ENCODE data around the gene CHCHD10.
A peak's percentile ranks its signal among the peaks of the same experiment; 100 is the strongest.
"Not testable (repeated sequence)": the region's sequence is repeated elsewhere in the genome, so short reads cannot be mapped to it uniquely, and the experiment has no call there.

The CHCHD10 gene

DNA sequence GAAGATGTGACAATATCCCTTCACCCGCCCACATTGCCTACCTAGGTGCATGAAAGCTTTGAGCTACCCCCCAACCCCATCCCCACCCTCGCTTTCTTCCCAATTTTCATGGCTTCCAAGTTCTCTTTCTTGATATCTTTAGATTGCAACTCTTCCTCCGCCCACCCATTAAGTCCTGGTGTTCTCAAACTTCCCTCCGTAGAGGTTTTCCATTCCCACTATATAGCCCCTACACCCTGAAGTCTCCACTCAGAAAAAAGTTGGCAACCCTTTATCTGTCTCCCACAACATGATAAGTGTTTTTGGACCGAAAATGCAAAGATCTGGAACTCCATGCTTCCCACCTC is 17.4 kb downstream of the CHCHD10 start:
- no peak for DNase-seq (ENCODE audit: low spot score)

DNA sequence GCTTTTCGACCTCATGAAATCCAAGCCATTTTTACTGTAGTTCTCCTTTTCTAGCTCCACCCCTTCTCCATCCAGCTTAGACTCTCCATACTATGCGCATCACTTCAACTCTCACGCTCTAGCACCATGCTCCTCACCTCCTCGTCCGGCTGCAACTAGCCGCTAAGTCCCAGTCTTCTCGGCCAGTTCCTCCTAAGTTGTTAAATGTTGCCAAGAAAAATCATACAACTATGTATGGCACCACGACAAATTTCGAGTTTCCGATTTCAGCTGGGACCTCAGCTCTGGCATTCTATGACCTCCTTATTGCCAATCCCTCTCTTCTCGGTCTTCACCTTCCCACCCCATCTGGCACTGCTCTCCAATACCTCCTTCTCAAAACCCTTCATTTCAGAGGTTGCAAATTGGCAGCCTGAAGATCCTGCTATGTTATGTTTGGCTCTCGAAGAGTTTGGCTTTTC is 17.9 kb downstream of the CHCHD10 start:
- no peak for DNase-seq (ENCODE audit: low spot score)

DNA sequence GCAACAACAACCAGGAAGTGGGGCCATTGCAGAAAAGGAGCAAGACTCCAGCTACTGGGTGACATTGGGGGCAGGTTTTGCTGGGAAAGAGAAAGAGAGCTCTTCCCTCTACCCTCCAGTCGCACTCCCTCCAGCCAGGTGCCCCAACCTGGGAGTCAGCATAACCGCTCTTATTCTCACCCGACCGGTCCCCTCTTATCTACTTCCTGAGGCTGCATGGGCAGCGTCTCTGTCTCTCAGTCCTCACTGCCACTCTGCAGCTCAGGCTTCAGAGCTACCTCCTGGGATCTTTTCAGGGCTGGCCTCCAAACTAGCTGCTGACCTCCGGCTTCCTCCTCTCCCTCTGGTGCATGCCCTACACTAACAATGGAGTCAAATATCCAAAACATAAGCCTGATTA is 22.0 kb downstream of the CHCHD10 start:
- DNase-seq (ENCODE audit: low spot score) = no peak

- no peak for DNase-seq (ENCODE audit: low spot score)
Observed at GRCh38 chr22:23744485-23744884, 23.3 kb downstream of the CHCHD10 start.

DNA sequence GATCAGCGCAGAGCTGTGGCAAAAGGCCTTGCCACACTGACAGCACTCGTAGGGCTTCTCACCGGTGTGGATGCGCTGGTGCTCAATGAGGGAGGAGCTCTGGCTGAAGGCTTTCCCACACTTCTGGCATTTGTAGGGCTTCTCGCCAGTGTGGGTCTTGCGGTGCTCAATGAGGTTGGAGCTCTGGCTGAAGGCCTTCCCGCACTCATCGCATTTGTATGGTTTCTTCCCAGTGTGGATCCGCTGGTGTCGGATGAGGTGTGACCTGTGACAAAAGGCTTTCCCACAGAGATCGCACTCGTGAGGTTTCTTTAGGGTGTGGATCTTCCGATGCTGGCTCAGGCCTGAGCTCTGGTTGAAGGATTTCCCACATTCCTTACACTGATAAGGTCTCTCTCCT is 23.8 kb downstream of the CHCHD10 start:
- DNase-seq (ENCODE audit: low spot score) = no peak

DNA sequence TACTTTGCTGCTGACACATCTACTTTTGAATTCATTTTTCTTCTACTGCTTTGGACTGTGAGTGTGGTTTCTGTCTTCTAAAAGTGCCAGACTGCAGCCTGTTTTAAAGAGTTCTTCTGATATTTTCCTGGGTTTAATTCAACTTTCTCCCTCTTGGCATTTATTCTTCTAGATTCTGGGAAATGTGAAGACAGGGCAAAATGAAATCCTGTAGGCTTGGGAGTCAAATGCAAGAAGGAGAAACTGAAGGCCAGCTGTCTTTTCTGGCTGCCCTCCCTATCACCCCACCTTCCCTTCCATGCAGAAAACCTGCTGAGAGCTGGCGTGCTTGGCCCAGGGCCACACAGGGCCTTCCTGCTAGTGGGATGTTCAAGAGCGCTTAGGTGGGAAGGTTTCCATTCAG is 24.5 kb downstream of the CHCHD10 start:
- no peak for DNase-seq (ENCODE audit: low spot score)

- no peak for DNase-seq (ENCODE audit: low spot score)
Observed at GRCh38 chr22:23742505-23743264, 25.1 kb downstream of the CHCHD10 start.

- no peak for DNase-seq (ENCODE audit: low spot score)
Observed at GRCh38 chr22:23737696-23738095, 30.1 kb downstream of the CHCHD10 start.

DNA sequence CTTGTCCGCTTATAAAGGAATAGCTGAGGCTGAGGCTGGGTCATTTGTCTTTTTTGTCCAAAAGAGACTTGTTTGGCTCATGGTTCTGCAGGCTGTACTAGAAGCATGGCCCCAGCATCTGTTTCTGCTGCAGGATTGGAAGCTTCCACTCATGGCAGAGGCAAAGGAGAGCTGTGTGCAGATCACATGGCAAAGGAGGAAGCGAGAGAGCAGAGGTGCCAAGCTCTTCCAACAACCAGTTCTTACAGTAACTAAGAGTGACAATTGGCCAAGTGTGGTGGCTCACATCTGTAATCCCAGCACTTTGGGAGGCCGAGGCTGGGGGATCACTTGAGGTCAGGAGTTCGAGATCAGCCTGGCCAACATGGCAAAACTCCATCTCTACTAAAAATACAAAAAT is 39.7 kb downstream of the CHCHD10 start:
- not testable (repeated sequence) for DNase-seq (ENCODE audit: low spot score)

- no peak for DNase-seq (ENCODE audit: low spot score)
Observed at GRCh38 chr22:23722724-23723123, 45.0 kb downstream of the CHCHD10 start.

DNA sequence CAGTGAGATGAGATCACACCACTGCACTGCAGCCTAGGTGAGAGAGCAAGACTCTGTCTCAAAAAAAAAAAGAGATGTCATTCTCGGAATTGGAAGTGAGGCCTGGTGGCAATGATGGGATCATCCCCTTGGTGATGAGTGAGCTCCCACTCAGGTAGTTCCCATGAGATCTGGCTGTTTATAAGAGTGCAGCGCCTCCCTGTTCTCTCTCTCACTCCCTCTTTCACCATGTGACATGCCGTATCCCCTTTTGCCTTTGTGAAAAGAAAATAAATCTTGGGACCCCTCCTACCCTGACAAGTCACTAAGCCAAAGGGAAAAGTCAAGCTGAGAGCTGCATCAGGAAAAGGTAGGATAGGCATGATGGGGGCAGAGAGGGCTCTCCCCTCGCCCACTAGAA is 45.6 kb downstream of the CHCHD10 start:
- DNase-seq (ENCODE audit: low spot score) = no peak

DNA sequence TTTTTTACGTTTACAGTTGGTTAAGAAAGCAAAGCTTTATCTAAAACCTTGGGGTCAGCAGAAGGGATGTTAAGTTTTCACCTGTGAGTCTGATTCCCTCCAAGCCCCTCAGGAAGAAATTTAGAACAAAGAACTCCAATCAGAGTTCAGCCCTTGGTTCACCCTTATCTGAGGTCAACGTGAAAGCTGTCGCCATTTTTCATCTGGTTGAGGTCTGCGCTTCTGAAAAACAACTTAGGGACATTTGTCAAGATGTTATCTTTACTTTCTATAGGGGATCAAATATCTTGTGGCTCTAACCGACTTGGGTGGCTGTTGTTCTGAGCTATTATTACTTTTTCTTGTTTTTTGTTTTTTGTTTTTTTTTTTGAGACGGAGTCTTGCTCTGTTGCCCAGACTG is 46.9 kb downstream of the CHCHD10 start:
- DNase-seq (ENCODE audit: low spot score) = no peak

GRCh38 chr22:23718371-23719165 is 49.2 kb downstream of the CHCHD10 start:
- DNase-seq (ENCODE audit: low spot score) = no peak

DNA sequence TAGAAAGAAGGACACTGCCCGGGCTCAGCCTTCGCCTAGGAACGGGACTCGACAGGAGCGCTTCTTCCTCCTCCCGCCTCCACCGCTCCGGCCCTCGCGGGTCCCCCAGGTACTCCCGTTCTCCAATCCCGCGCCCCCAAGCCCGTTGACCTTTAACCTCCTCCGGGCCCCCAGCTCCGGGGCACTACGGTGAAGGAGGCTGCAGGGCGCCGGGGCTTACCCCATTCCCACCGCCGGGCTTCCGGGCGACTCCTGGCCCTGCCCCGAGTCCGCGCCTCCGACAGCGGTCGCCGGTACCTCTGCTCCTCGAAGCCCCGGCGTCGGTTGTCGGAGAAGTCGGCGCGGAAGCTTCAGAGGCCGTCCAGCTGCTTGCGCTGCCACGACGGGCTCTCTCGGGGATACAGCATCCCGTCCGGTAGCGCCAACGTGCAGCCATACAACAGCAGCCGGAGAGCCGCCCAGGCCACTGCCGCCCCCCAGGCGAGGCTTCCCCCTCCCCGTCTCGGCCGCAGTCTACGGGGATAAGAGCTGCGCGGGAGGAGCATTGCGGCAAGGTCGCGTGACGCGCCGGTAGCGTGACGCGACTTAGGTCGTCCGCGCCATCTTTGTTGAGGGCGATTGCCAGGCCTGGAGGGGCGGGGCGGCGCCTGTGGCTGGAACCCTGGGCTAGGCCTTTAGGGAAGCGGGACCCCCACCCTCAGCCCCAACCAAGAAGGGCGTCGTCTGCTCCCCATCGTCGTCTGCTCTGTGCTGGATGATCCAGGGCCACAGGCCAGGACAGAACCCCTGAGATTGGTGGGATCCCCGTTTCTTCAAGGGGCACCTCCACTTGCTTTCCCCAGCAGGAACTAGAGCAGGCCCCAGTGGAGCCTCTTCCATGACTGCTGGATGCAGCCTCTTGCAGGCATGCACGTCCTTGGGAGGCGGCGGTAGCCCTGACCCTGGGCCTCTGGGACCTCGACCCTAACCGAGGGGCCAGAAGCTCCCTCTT is 50.7 kb downstream of the CHCHD10 start:
- peak; percentile 84 for DNase-seq (ENCODE audit: low spot score)

Data from hematopoietic multipotent progenitor cell treated with erythropoietin and hydrocortisone succinate and interleukin-3 and kit ligand, for 17 days (in vitro differentiated cells).